Spleen (tissue), 11 donors: Measurements from ENCODE around the gene MRPL37. TPM values are rescaled to one million over a fixed set of nuclear protein-coding genes. Genes with fewer than 3 reads are reported as not detected.
A peak's percentile ranks its signal among the peaks of the same experiment; 100 is the strongest.

Experiments
- DNase-seq: peaks from one replicate; pipeline ENCODE4 v3.0.0-alpha.2; 2020
- H3K27ac ChIP-seq, 8 donors: fragments of 200-600 bp; sonication (generic) in 7 of 8; 1 replicate in 4 of 8; 2 replicates in 4 of 8; pipeline versions ENCODE4 v1.5.0 to v1.8.0; 2016 to 2021; ENCODE audit warnings: inconsistent platforms in 4 of 8, mild to moderate bottlenecking in 4 of 8, moderate library complexity in 1 of 8
- H3K27me3 ChIP-seq, 7 donors: fragments of 200-600 bp; sonication (generic) in 6 of 7; replicated peaks in 1 of 7; 1 replicate in 4 of 7; 2 replicates in 3 of 7; pipeline versions ENCODE4 v1.5.0 to v1.8.0; 2016 to 2021; ENCODE audit warnings: inconsistent platforms in 3 of 7, mild to moderate bottlenecking in 1 of 7
- H3K36me3 ChIP-seq, 6 donors: fragments of 200-600 bp; sonication (generic) in 5 of 6; 1 replicate in 4 of 6; 2 replicates in 2 of 6; pipeline versions ENCODE4 v1.5.0 to v1.8.0; 2016 to 2021; ENCODE audit warnings: inconsistent platforms in 2 of 6
- H3K4me1 ChIP-seq, 6 donors: fragments of 200-600 bp; sonication (generic) in 5 of 6; 1 replicate in 3 of 6; 2 replicates in 3 of 6; pipeline versions ENCODE4 v1.5.0 to v1.8.0; 2016 to 2021; ENCODE audit warnings: inconsistent platforms in 3 of 6
- H3K4me3 ChIP-seq, 8 donors: fragments of 200-600 bp; sonication (generic) in 7 of 8; 1 replicate in 4 of 8; 2 replicates in 4 of 8; pipeline versions ENCODE4 v1.5.0 to v1.8.0; 2016 to 2021; ENCODE audit warnings: inconsistent platforms in 4 of 8, mild to moderate bottlenecking in 4 of 8, moderate library complexity in 2 of 8
- H3K9me3 ChIP-seq, 8 donors: fragments of 200-600 bp; sonication (generic) in 7 of 8; 1 replicate in 4 of 8; 2 replicates in 4 of 8; pipeline versions ENCODE4 v1.5.0 to v1.8.0; 2016 to 2021; ENCODE audit warnings: inconsistent platforms in 4 of 8
- CTCF ChIP-seq, 11 experiments: fragments of 200-600 bp in 7 of 11; fragments of 450-650 bp in 4 of 11; sonication (generic) in 4 of 11; IDR thresholded peaks in 8 of 11; conservative IDR thresholded peaks in 3 of 11; 1 replicate in 7 of 11; 2 replicates in 4 of 11; pipeline versions ENCODE4 v1.4.0 to v1.8.0; 2016 to 2021; ENCODE audit warnings: antibody characterized with exemption in 11 of 11, inconsistent platforms in 4 of 11, mild to moderate bottlenecking in 1 of 11
- POLR2A ChIP-seq, 3 donors: fragments of 450-650 bp; IDR thresholded peaks; one replicate each; pipeline ENCODE4 v1.5.1; 2017; ENCODE audit warnings: antibody characterized with exemption in 3 of 3, mild to moderate bottlenecking in 1 of 3
- POLR2AphosphoS5 ChIP-seq, 3 donors: sonication (generic); formaldehyde crosslinking; IDR thresholded peaks; one replicate each; pipeline ENCODE4 v1.5.1; 2017; ENCODE audit warnings: antibody characterized with exemption in 3 of 3
- WGBS, 5 donors: extraction: QIAGEN DNeasy Blood & Tissue Kit in 3 of 5; methylation state at CpG; one replicate each; pipeline versions ENCODE4 v1.1.5 to v1.1.7; 2013 to 2018; 5-methylcytosine and 5-hydroxymethylcytosine counted together
- intact Hi-C: fragments of 100-400 bp; cut with DNase I; formaldehyde crosslinking; loops from one replicate; pipeline ENCODE4 v1.15.0; 2023; ENCODE audit warnings: low total_unique reads
- polyA plus RNA-seq, 3 donors: library from polyadenylated mRNA; stranded (reverse); fragments of 200-250 nt; gene quantifications; one replicate each; pipeline ENCODE4 v1.2.1, GENCODE V29; 2013
- total RNA-seq, 7 donors: library from RNA; depleted of rRNA in 3 of 7; stranded (reverse); fragments of >200 nt in 3 of 7; fragmentation: NEBNext Ultra II Directional in 4 of 7; extraction: Animal tissue kit (Norgen Biotek cat#: 25700) in 4 of 7; gene quantifications; one replicate each; pipeline versions ENCODE4 v1.1.0 to v1.2.1, GENCODE V29; 2016 to 2021
- donor health status: healthy with polysubstance abuse.
- donor health status: DM: no; HTN: no; CAD: no; lungs with moderate emphysema.
- donor health status: DM: no; HTN: no; CAD: no.
- donor health status: Bipolar disorder and iron deficiency.
- donor health status: healthy.
- donor health status: DM: no; HTN: no; CAD: no.
- donor health status: DM: yes; HTN: yes; CAD: no.

MRPL37 gene
- total and polyA plus RNA-seq, 10 donors: 20.4 to 55.9 (median 43.3) TPM

- intact Hi-C loops: no loop called here
- peak; percentile 54 for DNase-seq
- Histone ChIP-seq H3K27ac (no peak overlapping the region), H3K4me3 (no peak overlapping the region), H3K9me3 (no peaks in the 10 kb centered on the region), H3K27me3 (no peaks in the 10 kb centered on the region), H3K4me1 (peaks cover 0 to 11% (median 1%) of the 10 kb centered on the region in 6 donors), H3K36me3 (peaks cover 0 to 17% (median 0%) of the 10 kb centered on the region in 6 donors)
- WGBS, 5 donors: 86 to 90% (median 88%) methylated on average over 7 to 9 of the region's 9 CpGs
- TF ChIP-seq POLR2AphosphoS5 (IDR thresholded peaks at IDR 0.05) (no peak), CTCF (IDR thresholded peaks at IDR 0.05 in 8 of 11, conservative IDR thresholded peaks at IDR 0.05 in 3 of 11) (no peak), POLR2A (IDR thresholded peaks at IDR 0.05) (no peak)
Observed at GRCh38 chr1:54167422-54168139, 32.4 kb upstream of the MRPL37 start.

- H3K27me3 ChIP-seq: no peaks in the 10 kb centered on the region
- H3K9me3 ChIP-seq: no peaks in the 10 kb centered on the region
- peaks cover 3 to 20% (median 7%) of the 10 kb centered on the region in 6 donors for H3K4me1 ChIP-seq
- H3K27ac ChIP-seq: no peak overlapping the region
- H3K36me3 ChIP-seq: peaks cover 0 to 20% (median 0%) of the 10 kb centered on the region in 6 donors
- 79 to 95% (median 92%) methylated on average over 5 to 8 of the region's 8 CpGs for WGBS, 5 donors
- intact Hi-C loops: no loop called here
- TF ChIP-seq POLR2AphosphoS5 (IDR thresholded peaks at IDR 0.05): no peak
- TF ChIP-seq CTCF (IDR thresholded peaks at IDR 0.05 in 8 of 11, conservative IDR thresholded peaks at IDR 0.05 in 3 of 11): no peak
- DNase-seq: peak; percentile 57
- no peak overlapping the region for H3K4me3 ChIP-seq
Observed at GRCh38 chr1:54168206-54168965, 31.6 kb upstream of the MRPL37 start.

GRCh38 chr1:54169068-54169467 is 30.9 kb upstream of the MRPL37 start:
- H3K9me3 ChIP-seq: no peaks in the 10 kb centered on the region
- 73 to 90% (median 76%) methylated on average over 3 of the region's 3 CpGs for WGBS, 5 donors
- TF ChIP-seq POLR2AphosphoS5 (IDR thresholded peaks at IDR 0.05) (no peak), CTCF (IDR thresholded peaks at IDR 0.05 in 8 of 11, conservative IDR thresholded peaks at IDR 0.05 in 3 of 11) (no peak), POLR2A (IDR thresholded peaks at IDR 0.05) (no peak)
- no peak overlapping the region for H3K27ac ChIP-seq
- H3K36me3 ChIP-seq: peaks cover 0 to 27% (median 0%) of the 10 kb centered on the region in 6 donors
- H3K27me3 ChIP-seq: no peaks in the 10 kb centered on the region
- peaks cover 3 to 26% (median 13%) of the 10 kb centered on the region in 6 donors for H3K4me1 ChIP-seq
- H3K4me3 ChIP-seq: no peak overlapping the region
- intact Hi-C loops: no loop called here
- DNase-seq: no peak

GRCh38 chr1:54171016-54171415 is 29.0 kb upstream of the MRPL37 start:
- Histone ChIP-seq H3K4me3 (no peak overlapping the region), H3K27me3 (no peaks in the 10 kb centered on the region), H3K36me3 (peaks cover 0 to 43% (median 5%) of the 10 kb centered on the region in 6 donors), H3K4me1 (peaks cover 3 to 29% (median 14%) of the 10 kb centered on the region in 6 donors), H3K9me3 (no peaks in the 10 kb centered on the region), H3K27ac (no peak overlapping the region)
- DNase-seq: peak; percentile 49
- intact Hi-C loops: no loop called here
- TF ChIP-seq CTCF (IDR thresholded peaks at IDR 0.05 in 8 of 11, conservative IDR thresholded peaks at IDR 0.05 in 3 of 11) (no peak), POLR2AphosphoS5 (IDR thresholded peaks at IDR 0.05) (no peak), POLR2A (IDR thresholded peaks at IDR 0.05) (no peak)
- 75 to 88% (median 80%) methylated on average over 8 of the region's 8 CpGs for WGBS, 5 donors
